Measurements from ENCODE around the gene NDUFB4.
"Not testable (repeated sequence)": the region's sequence is repeated elsewhere in the genome, so short reads cannot be mapped to it uniquely, and the experiment has no call there.

Gene NDUFB4

DNA sequence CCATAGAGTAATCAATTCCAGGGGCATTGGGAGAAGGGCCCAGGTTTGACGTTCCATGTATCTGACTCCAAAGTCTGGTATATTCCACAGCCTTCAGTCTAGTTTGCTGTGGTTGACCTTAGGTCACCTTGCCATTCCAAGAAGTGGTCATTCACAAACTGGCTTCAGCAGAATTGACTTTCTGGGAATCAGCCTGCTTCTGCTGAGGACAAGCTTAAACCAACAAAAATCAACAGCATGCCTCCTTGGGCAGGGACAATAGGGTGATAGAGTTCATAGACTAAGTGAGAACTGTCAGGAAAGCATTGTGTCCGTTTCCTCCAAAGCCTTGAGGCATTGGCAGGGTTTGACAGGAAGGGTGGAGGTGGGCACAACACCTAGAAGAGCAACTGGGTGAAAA lies 24.1 kb upstream of the NDUFB4 start:
- no peak for DNase-seq

DNA sequence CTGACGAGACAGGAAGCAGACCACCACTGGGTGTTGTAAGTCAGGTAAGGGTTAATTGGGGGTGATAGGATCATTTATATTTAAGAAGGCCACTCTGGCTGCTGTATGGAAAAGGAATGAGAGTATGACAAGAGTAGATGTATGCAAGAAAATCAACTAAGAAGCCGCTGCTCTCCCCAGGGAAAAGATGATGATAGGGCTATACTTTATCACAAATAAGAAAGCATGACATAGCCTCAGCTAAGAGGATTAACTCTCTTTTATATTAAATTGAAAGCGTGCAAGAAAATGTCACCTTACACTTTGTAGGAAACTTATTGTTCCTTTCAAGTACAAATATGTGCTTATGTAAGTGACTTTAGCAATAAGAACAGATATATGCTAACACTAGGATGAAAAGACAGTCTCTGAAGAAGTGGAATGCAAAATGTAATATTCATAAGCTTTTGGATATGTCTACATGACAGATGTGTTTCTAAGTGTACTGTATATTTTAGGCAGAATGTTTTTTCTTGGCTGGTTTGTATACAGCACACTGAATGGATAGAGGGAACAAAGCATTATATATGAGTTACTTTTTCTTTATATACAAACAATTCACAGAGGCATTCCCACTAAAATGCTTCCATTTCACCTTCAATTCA lies 8.7 kb upstream of the NDUFB4 start:
- DNase-seq = no peak

DNA sequence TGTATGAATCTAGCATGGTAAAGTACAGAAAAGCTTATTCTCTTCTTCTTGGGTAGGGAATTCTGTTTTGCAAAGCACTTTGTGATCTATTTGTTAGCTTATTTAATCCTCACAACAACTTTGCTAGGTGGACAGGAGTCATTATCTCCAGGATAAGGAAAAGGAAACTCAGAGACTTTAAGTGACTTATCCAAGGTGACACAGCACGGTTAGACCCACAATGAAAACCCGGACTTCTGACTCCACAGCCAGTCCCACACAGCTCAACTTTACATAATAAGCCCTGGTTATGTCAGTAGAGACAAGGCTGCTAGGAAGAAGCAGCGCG lies 384 bp upstream of the NDUFB4 start:
- no peak for DNase-seq

DNA sequence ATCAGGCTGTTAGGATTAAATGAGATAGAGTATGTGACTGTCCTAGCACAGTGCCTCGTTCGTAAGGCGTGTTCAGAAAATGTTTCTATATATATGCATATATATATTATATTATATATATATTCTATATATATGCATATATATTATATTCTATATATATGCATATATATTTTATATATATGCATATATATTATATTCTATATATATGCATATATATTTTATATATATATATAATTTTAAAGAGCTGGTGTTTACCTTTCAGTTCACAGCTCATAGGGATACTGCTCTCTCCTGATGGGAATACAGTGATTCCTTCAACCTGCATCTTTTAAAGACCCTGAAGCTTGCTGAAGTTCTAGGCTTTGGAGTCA lies 702 bp downstream of the NDUFB4 start:
- DNase-seq = no peak

DNA sequence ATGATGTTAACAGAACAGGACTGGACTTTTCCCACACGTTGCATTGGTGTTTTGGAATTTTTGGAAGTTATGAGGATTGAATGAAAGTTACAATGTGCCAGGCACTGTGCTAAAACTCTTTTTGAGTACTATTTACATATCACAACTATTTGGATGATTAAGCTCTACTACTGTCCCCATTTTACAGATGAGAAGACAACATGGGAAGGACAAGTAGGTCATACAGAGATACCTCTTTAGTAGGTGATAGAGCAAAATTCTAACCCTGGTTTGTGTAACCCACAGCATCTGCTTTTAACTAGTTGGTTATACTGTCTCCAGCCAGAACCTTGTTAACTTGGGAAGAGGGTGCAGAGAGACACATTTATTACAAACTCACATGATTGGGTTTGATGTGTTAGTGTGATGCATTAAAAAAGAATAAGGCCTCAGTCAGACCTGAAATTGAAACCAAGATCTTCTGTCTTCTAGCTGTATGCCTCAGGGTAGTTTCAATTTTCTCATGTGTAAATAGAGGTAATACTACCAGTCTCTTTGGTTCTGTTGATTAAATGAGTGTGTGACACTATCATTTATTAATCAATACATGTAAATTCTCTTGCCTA lies 1.4 kb downstream of the NDUFB4 start:
- no peak for DNase-seq

DNA sequence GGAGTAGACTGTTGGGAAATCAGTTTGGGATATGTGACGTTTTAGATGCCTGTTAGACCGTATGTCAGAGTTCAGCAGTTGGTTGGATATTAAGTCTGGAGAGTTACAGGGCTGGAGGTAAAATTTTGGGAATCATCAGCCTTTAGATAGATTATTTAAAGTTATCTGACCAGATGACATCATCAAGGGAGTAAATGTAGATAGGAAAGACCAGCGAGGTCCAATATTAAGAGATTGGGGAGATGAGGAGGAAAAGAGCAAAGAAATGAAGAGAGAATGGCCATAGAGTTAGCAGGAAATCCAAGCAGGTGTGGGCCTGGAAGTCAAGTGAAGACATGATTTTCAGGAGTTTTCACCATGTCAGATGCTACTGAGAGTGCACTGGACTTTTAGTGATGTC lies 3.1 kb downstream of the NDUFB4 start:
- no peak for DNase-seq

DNA sequence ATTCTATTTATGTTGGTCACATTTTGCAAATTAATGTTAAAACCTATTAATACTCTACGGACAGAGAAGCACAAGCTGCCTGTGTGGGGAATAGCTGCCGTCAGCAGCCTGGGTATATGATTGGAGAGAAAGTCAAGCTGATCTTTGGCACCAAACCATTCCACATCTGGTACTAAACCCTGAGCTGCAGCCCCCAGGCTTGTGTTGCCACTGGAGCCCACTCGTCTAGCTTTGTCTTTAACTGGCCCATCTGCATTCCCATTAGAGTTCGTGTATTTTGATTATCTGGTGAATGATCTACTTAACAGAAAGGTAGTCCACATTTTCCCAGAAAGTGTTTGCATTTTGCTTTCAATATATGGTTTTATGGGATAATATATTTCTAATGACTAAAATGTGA lies 5.4 kb downstream of the NDUFB4 start:
- no peak for DNase-seq

DNA sequence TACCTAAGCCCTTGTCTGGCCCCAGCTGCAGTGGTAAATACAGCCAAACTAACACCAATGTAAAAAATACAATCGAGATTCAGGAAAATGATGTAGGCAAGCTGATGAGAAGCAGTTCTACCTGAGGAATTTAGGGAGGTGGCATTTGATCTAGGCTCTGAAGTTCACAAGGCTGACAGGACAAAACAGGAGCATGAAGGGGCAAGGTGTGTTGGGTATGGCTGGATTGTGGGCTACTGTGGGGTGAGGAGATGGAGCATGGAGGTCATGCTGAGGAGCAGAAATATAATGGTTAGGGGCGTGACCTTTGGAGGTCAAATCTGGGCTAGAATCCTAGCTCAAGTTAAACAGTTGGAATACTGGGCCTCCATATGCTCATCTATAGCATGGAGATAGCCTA lies 6.5 kb downstream of the NDUFB4 start:
- no peak for DNase-seq

DNA sequence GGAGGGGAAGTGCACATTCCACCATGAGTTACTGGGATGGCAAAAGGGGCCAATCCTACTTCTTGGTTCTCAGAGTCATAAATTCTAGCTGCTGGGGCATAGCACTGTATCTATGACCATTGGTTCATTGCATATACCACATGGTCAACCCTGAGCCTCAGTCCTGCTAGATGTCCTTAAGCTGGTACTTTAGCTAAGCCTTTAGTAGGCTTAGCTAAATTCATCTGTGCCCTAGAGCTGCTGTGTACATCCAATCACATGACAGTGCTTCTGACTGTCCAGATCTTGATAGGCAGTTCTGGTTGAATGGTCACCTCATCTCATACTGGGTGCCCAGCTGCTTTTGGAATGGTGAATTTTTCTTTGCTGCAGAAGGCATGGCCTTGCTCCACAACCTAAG lies 8.2 kb downstream of the NDUFB4 start:
- no peak for DNase-seq

DNA sequence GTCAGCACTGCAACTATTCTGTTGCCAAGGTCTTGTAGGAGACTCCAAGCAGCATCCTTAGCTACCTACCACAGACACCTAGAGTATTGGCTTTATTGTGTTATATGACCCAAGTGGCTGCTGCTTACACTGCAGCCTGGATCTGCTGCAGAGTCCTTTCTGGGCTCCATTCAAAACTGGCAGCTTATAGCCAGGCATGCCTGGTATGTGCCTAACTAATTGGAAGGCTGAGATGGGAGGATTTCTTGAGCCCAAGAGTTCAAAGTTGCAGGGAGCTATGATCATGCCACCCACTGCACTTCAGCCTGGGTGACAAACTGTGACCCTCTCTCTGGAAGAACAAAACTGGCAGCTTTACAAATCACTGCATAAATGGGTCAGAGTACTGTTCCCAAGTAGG lies 8.6 kb downstream of the NDUFB4 start:
- no peak for DNase-seq

DNA sequence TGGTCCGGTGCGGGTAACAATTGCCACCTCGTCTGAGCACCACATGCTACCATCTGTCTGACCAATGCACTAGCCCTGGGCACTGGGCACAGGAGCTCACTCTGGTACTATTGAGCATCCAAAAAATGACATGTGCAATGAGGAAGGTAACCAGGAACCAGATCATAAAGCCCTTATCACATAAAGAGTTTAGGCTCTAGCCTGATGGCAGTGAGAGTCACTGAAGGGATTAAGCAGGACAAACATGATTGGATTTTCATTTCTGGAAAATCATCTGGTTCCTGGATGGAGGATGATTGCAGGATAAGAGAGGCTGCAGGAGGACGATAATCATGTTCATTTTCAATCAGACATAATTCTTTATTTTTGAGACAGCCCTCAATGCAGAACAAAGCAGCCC lies 12.4 kb downstream of the NDUFB4 start:
- DNase-seq = no peak

DNA sequence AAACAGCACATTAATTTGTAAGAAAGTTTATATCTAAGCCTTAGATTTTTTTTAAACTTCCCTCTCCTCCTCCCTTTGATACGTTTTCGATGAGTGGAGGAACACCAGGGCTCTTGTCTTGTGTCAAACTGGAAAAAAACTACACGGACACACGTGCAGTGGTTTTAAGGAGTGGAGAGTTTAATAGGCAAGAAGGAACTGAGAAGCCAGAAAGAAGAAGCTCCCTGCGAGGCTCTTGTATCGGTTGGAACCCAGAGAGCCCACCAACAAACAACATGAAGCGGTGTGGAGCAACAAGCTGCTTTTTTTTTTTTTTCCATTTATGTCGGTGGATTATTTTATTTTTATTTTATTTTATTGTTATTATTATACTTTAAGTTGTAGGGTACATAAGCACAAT lies 18.6 kb downstream of the NDUFB4 start:
- DNase-seq = no peak

DNA sequence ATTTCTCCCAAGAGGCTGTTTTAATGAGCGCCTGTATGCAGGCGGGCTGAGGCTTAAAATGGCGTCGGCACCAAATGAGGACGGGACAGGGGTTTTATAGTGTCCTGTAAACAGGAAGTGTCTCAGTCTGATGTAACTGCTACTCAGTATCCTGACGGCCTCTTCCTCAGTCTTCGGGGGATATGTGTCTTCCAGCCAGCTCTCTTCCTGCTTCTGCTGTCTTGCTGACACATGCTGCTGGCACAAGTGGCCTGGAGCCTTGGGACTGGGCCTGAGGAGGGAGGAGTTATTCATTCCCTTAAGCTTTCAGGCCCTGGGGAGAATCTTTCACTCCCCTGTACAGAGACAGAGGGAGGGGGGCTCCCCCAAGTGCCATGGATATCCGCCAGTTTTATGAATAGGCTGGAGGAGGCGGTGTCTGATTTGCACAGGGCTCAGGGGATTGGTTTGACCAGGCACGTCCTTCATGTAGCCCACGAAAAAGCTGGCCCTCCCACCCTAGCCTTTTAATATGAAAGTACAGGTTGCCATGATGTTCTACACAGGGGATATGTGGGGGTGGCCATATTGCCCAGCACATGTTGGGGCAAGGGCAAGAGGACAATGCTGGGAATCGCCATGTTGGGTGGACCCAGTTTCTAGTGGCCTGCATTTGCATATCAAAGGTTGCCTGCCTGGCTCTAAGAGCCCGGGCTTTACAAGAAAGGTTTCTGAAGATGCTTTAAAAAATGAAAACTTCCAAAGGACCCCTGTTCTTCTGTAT lies 19.9 kb downstream of the NDUFB4 start:
- DNase-seq = peak; percentile 92

DNA sequence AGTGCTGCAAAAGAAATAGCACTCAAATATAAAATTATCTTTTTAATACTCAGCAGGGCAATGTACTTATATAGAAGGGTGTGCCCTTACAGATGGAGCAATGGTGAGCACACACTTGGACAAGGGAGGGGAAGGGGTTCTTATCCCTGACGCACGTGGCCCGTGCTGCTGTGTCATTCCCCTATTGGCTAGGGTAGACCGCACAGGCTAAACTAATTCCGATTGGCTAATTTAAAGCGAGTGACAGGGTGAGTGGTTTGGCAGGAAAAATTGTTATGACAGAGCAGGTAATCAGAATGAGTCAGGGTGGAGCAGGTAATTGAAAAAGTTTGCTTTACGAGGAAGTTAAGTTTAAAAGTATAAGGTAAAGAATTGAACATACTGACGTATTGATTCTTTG lies 20.6 kb downstream of the NDUFB4 start:
- DNase-seq = not testable (repeated sequence)

DNA sequence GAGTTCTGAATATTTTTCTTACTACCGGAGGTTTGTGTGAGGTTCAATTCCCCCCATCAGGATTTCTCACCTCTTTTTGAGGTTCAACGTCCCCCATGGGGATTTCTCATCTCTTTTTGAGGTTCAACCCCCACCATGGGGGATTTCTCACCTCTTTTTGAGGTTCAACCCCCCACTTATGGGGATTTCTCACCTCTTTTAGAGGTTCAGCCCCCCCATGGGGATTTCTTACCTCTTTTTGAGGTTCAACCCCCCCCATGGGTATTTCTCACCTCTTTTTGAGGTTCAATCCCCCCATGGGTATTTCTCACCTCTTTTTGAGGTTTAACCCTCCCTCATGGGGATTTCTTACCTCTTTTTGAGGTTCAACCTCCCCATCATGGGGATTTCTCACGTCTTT lies 26.3 kb downstream of the NDUFB4 start:
- DNase-seq = no peak

DNA sequence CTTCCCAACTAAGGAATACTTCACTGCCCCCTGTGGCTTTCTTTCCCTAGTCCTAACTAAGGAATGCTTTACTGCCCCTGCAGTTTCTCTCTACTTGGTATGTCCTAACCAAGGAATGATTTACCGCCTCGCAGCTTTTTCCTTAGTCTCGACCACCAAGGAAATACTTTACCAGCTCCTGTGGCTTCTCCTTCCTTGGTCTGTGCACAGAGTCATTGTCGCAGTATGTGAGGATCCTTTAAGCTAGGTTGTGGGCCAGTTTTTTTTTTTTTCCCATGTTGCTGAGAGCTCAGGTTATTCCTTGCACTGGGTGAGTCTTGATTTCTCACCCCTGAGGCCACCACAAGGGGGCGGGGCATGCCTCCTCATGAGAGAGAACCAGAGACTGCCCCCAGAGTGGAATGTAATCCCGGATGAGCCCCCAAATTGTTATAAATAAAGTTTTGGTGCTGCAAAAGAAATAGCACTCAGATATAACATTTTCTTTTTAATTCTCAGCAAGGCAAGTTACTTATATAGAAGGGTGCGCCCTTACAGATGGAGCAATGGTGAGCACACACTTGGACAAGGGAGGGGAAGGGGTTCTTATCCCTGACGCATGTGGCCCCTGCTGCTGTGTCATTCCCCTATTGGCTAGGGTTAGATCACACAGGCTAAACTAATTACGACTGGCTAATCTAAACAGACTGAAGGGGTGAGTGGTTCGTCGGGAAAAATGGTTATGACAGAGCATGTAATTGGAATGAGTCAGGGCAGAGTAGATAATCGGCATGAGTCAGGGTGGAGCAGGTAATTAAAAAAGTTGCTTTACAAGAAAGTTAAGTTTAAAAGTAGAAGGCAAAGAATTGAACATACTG lies 27.0 kb downstream of the NDUFB4 start:
- DNase-seq = peak; percentile 84

DNA sequence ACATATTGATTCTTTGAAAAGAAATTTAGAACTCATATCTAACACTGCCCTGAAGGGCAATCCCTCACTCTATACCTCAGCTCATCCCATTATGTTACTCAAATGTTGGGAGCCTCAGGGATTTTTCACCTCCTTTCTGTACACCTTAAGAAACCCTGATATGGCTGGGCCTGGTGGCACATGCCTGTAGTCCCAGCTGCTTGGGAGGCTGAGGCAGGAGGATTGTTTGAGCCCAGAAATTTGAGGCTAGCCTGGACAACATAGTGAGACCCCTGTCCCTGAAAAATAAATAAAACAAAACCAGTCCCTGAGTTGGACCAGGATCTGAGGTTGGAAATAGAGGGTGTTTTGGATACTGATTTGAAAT lies 27.6 kb downstream of the NDUFB4 start:
- DNase-seq = no peak

DNA sequence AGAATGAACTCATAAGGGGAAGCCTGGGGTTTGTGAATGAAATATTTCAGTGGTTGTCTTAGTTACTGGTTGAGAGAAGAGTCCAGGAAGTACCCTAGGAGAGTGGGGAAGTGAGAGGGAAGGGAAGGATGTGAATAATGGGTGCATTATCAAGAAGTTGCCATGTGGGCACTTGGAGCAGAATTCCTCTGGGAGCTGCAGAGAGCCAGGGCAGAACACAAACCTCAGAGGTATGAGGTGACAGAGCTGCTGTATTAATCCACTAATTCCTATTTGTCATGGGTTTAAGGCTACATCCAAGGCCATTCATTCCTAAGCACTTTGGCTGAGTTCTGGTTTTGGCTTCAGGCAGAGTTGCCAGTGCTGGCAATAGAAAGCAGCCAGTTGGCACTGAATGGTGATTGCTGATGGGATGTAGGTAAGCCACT lies 29.0 kb downstream of the NDUFB4 start:
- no peak for DNase-seq

DNA sequence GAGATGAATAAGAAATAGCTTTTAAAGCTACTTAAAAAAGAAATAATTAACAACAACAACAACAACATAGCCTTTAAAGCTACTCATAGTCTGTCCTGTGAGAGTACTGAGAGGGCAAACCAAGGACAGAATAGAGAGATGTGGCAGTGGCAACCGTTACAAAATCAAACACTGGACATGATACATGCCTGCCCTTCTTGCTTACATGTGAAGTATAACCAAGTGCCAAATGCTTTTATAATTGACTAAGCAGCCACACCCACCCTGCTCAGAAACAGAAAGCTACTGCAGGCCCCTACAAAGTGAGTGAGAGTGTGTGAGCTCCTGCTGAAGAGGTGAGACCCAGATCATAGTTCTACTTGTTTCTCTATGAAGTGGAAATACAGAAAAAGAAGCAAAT lies 38.4 kb downstream of the NDUFB4 start:
- no peak for DNase-seq

DNA sequence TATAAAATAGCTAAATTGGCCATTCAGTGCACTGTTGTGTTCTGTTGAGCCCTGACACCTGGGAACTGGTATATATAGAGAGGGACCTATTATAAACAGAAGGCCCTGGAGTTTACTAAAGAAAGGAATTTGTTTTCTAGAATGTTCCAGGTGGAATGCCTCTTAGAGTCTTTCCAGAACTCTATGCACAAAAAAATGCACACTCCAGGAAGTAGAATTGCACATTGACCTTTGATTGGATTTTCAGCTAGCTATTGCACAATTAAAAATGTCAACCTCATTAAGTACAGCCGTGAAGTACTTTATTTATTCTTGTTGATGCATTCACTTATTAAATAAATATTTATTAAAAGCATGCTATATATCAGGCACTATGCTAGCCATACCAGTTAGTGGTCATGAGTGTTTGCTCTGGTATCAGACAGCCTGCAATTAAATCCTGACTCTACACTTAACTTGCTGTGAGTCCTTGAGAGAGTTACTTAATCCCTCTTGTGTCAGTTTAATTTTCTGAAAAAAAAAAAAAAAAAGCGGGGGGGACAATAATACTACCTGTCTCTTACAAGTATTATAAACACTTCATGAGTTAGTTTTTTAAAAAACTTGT lies 40.8 kb downstream of the NDUFB4 start:
- no peak for DNase-seq

DNA sequence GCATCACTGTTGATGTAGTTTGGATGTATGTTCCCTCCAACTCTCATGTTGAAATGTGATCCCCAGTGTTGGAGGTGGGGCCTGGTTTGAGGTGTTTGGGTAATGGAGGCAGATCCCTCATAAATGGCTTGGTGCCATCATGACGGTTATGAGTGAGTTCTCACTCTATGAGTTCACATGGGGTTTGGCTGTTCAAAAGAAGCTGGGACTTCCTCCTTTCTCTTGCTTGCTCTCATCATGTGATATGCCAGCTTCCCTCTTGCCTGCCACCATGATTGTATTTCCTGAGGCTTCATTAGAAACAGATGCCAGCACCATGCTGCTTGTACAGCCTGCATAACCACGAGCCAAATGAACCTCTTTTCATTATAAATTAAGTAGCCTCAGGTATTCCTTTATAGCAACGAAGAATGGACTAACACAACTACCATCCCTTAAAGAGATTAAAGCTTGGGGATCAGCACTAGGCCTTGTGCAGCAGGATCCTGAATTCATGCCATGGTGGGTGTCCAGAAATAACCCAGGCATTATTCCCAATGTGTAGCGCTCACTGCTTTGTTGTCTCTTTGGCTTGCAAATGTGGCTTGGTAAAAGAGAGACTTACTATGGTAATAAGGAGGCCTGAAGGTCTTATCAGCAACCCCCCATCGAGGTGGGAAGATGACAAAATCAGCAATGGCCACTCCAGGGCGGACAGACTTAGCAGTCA lies 41.9 kb downstream of the NDUFB4 start:
- no peak for DNase-seq

DNA sequence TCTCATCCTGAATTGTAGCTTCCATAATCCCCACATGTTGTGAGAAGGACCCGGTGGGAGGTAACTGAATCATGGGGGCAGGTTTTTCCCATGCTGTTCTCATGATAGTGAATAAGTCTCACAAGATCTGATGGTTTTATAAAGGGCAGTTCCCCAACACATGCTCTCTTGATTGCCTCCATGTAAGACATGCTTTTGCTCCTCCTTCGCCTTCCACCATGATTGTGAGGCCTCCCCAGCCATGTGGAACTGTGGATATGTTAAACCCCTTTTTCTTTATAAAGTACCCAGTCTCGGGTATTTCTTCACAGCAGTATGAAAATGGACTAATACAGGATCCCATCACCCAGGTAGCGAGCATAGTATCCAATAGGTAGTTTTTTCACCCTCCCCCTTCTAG lies 42.7 kb downstream of the NDUFB4 start:
- not testable (repeated sequence) for DNase-seq

DNA sequence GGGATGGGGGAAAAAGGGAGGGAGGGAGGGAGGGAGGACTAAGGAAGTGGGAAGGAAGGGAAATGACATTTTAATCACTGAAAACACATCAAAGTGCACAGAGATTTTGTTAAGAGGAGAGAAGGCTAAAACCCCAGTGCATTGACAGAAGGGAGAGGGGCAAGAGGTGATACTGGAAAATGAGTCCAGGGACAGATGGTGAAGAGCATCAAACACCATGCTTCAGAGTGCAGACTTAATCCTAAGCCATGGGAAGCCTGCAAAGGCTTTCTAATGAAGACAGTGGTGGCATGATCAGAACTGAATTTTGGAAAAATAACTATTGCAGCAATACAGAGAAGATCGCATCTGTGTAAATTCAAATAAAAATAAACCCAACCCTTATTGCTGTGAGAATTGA lies 44.1 kb downstream of the NDUFB4 start:
- DNase-seq = no peak

Measured in T1000 (cell line).